ENCODE data around the gene SYP. TPM values are rescaled to one million over a fixed set of nuclear protein-coding genes. Genes with fewer than 3 reads are reported as not detected.

SYP gene
- total RNA-seq, 1 experiment from 2014 or later: 7.0 TPM

GRCh38 chrX:49186125-49187027, 13.6 kb downstream of the SYP start, which contains the start of gene PRICKLE3 (continued):
- TF ChIP-seq ZNF138 (CRISPR knock-in tag; conservative IDR thresholded peaks at IDR 0.05) (no peak), USF1 (CRISPR knock-in tag; IDR thresholded peaks at IDR 0.05) (peak; percentile 74), ATF2 (CRISPR knock-in tag; IDR thresholded peaks at IDR 0.05; ENCODE audit: borderline replicate concordance, low read depth) (no peak), SP1 (CRISPR knock-in tag; conservative IDR thresholded peaks at IDR 0.05) (peak; percentile 82), RORB (CRISPR knock-in tag; IDR thresholded peaks at IDR 0.05) (no peak), EMX1 (CRISPR knock-in tag; IDR thresholded peaks at IDR 0.05) (no peak), ZNF232 (CRISPR knock-in tag; IDR thresholded peaks at IDR 0.05) (no peak), MLX (CRISPR knock-in tag; IDR thresholded peaks at IDR 0.05) (no peak), E2F4 (CRISPR knock-in tag; IDR thresholded peaks at IDR 0.05; ENCODE audit: borderline replicate concordance, low read depth) (no peak), GRHL2 (CRISPR knock-in tag; IDR thresholded peaks at IDR 0.05; ENCODE audit: insufficient replicate concordance, severe bottlenecking) (no peak), FOXK1 (CRISPR knock-in tag; IDR thresholded peaks at IDR 0.05) (peak; percentile 61), ZNF416 (CRISPR knock-in tag; IDR thresholded peaks at IDR 0.05) (no peak), GABPB1 (CRISPR knock-in tag; IDR thresholded peaks at IDR 0.05) (no peak), TP53 (CRISPR knock-in tag; IDR thresholded peaks at IDR 0.05) (no peak), ESRRA (CRISPR knock-in tag; IDR thresholded peaks at IDR 0.05; ENCODE audit: borderline replicate concordance) (no peak), PRRX2 (CRISPR knock-in tag; IDR thresholded peaks at IDR 0.05) (no peak), NR2C2 (CRISPR knock-in tag; IDR thresholded peaks at IDR 0.05) (no peak), CTCF (IDR thresholded peaks at IDR 0.05) (no peak), ZMAT4 (CRISPR knock-in tag; IDR thresholded peaks at IDR 0.05) (no peak)
